GM12875 (cell line): ENCODE results near the gene TMEM125.

Source experiments
- H3K4me3 ChIP-seq: one replicate; pipeline ENCODE4 v1.5.1; 2011; ENCODE audit warnings: low read depth, low read length, control low read depth
- CTCF ChIP-seq: IDR thresholded peaks from 2 replicates; pipeline ENCODE4 v1.5.1; 2011; ENCODE audit warnings: low read depth, mild to moderate bottlenecking, control low read depth, inconsistent platforms, low read length, moderate library complexity, borderline replicate concordance; ENCODE audit not compliant: insufficient read depth

Gene TMEM125

GRCh38 chr1:43267818-43268425, 1.9 kb upstream of the TMEM125 start:
- no peak overlapping the region for H3K4me3 ChIP-seq
- no peak for TF ChIP-seq CTCF

- H3K4me3 ChIP-seq = no peak overlapping the region
- no peak for TF ChIP-seq CTCF
Measured at GRCh38 chr1:43270421-43271095, 775 bp downstream of the TMEM125 start.

GRCh38 chr1:43271186-43272118, 1.7 kb downstream of the TMEM125 start:
- H3K4me3 ChIP-seq = no peak overlapping the region
- no peak for TF ChIP-seq CTCF

GRCh38 chr1:43272161-43272560, 2.4 kb downstream of the TMEM125 start:
- TF ChIP-seq CTCF = no peak
- no peak overlapping the region for H3K4me3 ChIP-seq

GRCh38 chr1:43272576-43273571, 3.1 kb downstream of the TMEM125 start:
- H3K4me3 ChIP-seq = no peak overlapping the region
- TF ChIP-seq CTCF = no peak

GRCh38 chr1:43273708-43274107, 3.9 kb downstream of the TMEM125 start:
- H3K4me3 ChIP-seq = no peak overlapping the region
- TF ChIP-seq CTCF = no peak
